HPDE6-E6E7 (cell line): ENCODE results near the gene WNT9A.
A peak's percentile ranks its signal among the peaks of the same experiment; 100 is the strongest.
"Not testable (repeated sequence)": the region's sequence is repeated elsewhere in the genome, so short reads cannot be mapped to it uniquely, and the experiment has no call there.

ENCODE experiments used
- DNase-seq: peaks from one replicate; pipeline ENCODE4 v3.0.0; 2011; ENCODE audit warnings: missing footprints; ENCODE audit errors: extremely low spot score

WNT9A gene

GRCh38 chr1:227947676-227948492, at the start of gene WNT9A:
Gene WNT9A, minus strand, starts transcription at chr1:227947932. Its CDS starts 45 bp downstream, at chr1:227947887.
- peak; percentile 56 for DNase-seq

DNA sequence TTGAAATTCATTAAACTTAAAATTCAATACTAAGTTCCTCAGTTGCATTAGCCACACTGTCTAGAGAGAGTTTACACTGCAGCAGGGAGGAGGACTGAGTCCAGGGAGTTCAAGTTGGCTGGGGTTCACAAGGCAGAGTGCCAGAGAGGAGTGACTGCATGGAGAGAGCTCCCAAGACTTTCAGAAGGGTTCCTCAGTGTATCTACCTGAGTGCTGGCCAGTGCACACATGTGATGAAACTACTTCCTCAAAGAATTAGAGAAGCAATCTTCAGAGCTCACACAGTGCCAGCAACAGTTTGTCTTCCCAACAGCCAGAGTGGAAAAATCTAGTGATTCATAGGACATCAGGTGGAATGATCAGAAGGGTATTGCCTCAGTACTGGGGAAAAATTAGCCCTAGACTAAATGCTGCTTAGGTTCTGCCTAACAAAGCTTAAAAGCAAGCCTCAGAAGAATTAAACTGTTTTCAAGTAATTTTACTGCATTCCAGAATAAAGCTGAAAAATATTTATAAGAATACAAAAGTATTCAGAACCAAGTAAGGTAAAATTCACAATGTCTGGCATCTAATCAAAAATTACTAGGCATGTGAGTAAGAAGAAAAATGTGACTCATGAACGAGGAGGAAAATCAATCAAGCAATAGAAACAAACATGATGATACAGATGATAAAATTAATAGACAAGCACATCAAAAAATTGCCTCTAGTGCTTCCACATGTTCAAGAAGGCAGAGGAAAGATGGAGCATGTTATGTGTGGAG, 48.6 kb upstream of the WNT9A start:
- no peak for DNase-seq

DNA sequence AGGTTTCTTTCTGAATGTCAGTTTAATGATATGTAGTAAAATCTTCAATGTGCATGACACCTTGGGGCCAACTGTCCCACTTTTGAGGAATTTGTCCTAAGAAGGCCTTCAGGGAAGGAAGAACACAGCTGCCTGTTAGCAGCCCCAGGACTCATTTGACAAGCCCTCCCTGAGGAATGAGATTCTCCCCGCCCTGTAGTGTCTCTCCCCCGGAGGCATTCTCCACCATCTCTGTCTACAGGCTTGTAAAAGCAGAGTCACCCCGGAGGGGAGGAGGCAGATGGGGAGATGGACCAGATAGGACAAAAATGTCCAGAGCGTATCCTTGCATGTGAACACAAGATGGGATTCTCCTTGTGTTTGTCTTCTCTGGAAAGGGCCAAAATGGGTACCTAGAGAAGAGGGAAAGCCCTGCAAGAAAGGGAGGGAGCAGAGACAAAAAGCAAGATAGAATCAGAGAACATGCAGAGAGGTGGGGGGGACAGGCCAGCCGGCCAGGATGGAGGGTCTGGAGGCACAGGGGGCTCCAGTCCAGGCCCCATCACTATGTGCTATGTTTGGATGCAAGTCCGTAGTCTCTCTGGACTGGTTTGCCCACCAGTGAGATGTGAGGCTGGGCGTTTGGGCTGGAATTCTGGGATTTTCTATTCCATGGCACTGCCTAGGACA, 47.0 kb upstream of the WNT9A start:
- no peak for DNase-seq

- no peak for DNase-seq
These were observed 39.4 kb upstream of the WNT9A start for GRCh38 chr1:227987181-227987580.

GRCh38 chr1:227975583-227976283, 28.0 kb upstream of the WNT9A start:
- DNase-seq = not testable (repeated sequence)

- DNase-seq = not testable (repeated sequence)
These were observed 26.1 kb upstream of the WNT9A start for GRCh38 chr1:227973724-227974288.

DNA sequence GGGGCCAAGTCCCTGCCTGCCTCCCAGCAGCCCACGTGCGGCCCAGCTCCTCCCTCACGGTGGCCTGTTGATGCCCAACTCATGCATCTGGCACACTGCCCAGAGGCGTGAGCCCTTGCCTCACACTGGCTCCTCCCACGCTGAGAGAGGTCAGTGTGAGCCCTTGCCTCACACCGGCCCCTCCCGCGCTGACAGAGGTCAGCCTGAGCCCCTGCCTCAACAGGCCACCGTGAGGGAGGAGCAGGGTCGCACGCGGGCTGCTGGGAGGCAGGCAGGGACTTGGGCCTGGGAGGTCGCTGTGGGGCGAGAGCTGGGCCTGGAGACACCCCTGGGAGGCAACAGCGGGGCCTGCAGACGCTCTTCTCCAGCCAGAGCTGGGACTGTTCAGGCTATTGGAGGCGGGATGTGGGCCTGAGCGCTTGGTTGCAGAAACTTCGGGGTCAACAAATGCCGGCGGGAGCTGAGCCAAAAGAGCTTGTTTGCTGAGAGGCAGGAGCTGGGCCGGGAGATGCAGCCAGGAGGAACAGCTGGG, 25.2 kb upstream of the WNT9A start:
- DNase-seq = not testable (repeated sequence)

DNA sequence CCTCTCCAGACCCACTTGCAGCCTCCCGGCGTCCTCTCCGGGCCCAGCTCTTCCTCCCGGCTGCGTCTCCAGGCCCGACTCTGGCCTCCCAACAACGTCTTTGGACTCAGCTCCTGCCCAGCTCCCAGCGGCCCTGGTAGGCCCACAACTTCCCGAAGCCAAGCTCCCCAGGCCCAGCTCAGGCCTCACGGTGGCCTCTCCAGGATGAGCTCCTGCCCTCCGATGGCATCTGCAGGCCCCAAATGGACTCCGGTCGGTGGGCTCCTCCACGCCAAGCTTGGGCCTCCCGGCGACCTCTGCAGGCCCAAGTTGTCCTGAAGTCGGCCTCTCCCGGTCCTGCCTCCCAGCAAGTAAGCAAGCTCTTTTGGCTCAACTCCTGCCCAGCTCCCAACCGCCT, 24.5 kb upstream of the WNT9A start:
- DNase-seq = not testable (repeated sequence)

GRCh38 chr1:227971643-227972282, 24.0 kb upstream of the WNT9A start:
- DNase-seq = not testable (repeated sequence)

- DNase-seq = not testable (repeated sequence)
These were observed 23.5 kb upstream of the WNT9A start for GRCh38 chr1:227971216-227971615.

GRCh38 chr1:227970076-227970995, 22.6 kb upstream of the WNT9A start:
- DNase-seq = not testable (repeated sequence)

- DNase-seq = not testable (repeated sequence)
These were observed 20.1 kb upstream of the WNT9A start for GRCh38 chr1:227967815-227968214.

DNA sequence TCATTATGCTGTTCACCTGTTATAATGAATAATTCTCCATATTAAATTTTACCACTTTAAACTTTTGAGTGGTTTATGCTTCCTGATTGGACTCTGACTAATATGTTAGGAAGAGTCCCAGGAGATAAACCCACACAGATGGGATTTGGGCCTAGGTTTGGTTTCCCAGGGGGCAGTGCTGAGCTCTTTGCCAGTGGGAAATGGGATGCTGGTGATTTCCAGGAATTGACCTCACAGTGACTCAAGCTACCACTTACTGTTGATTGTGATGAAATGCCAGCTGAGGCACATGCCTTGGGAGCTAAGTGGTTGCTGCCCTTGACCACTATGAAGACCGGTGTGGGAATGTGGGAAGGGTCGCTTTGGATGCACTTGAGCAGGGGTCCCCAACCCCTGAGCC, 19.0 kb upstream of the WNT9A start:
- DNase-seq = not testable (repeated sequence)

DNA sequence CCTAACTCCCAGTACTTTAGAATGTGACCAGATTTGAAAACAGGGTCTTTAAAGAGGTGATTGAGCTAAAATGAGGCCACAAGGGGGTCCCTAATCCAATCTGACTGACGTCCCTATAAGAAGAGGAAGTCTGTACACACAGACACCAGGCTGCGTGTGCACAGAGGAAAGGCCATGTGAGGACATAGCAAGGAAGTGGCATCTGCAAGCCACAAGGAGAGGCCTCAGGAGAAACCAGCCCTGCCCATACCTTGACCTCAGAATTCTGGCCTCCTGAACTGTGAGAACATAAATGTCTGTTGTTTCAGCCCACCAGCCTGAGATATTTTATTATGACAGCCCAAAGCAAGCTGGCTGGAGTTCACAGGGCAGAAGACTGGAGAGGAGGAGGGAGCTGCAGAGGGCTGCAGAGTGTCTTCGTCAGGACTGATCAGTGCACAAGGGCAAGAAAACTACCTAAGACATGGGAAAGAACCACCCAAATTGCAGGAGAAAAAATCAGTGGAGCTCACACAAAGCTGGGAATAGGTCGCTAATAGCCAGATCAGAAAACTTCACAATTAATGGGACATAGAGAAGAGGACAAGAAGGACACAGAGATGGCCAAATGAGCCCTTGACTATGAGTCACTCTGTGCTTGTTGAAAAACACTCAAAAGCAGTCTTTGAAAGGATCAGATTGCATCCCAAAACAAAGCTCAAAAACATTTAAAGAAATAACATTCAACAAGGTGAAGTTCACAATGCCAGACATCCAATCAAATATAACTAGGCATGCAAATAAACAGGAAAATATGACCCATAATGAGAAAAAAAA, 14.1 kb upstream of the WNT9A start:
- DNase-seq = no peak

- no peak for DNase-seq
These were observed 11.7 kb upstream of the WNT9A start for GRCh38 chr1:227959325-227959860.

GRCh38 chr1:227958617-227959324, 11.0 kb upstream of the WNT9A start:
- no peak for DNase-seq

- DNase-seq = no peak
These were observed 8.1 kb upstream of the WNT9A start for GRCh38 chr1:227955808-227956207.
